ENCODE results near the gene B4GALNT4. TPM values are rescaled to one million over a fixed set of nuclear protein-coding genes. Genes with fewer than 3 reads are reported as not detected.

Gene B4GALNT4
- polyA plus RNA-seq, 2 of the 4 experiments (the other 2 are of a cell fraction): 5.3 to 27.5 TPM

DNA sequence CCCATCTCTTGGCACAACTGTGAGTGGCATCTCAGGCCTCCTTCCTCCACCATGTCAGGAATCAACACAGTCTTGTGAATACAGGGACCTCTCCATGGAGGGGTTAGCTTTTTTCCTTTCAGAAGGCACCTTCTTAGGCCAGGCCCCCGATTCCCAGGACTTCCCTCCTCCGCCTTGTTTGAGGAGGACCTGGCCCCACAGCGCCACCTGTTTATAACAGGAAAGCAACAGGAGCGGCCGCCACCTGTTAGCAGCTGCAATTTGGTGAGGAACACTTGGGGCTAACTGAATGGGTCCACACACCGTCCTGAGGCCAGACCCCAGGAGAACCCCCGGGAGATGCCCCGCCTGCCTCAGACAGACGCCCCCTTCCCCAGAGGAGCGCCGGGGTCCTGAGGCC lies 20.9 kb downstream of the B4GALNT4 start:
- Histone ChIP-seq H3K9me3 (no peaks in the 10 kb centered on the region), H3K4me3 (no peak overlapping the region), H3K4me2 (no peak overlapping the region), H3K4me1 (peaks cover 22% of the 10 kb centered on the region), H3K27ac (no peak overlapping the region)
- ChIA-PET CTCF (interaction anchor here (0.9 to 1.2 kb wide), 2 partner anchors 10 to 58 kb away, joined by 3 to 5 read pairs; no protein-coding TSS in a partner anchor), POLR2A (interaction anchor here (1.4 kb wide), 1 partner anchor 17 kb away, joined by 3 read pairs; no protein-coding TSS in a partner anchor)
- TF ChIP-seq KDM1A (IDR thresholded peaks at IDR 0.05; ENCODE audit: low read depth) (no peak), RAD21 (conservative IDR thresholded peaks at IDR 0.05 in 1 of 2, IDR thresholded peaks at IDR 0.05 in 1 of 2) (0 out of 5 replicates have a peak, but pooled peaks of 1 of the 2 experiments have one; percentile 12), CBX8 (IDR thresholded peaks at IDR 0.05) (no peak), PHF8 (IDR thresholded peaks at IDR 0.05; ENCODE audit: borderline replicate concordance, low read depth) (no peak)
- FAIRE-seq (no peak), ATAC-seq (no peak), DNase-seq (ENCODE audit: low read depth in 1 of 2, low spot score in 1 of 2) (no peak)
- WGBS (ENCODE audit: missing lambda C conversion rate): 93% methylated on average over 6 of the region's 11 CpGs

DNA sequence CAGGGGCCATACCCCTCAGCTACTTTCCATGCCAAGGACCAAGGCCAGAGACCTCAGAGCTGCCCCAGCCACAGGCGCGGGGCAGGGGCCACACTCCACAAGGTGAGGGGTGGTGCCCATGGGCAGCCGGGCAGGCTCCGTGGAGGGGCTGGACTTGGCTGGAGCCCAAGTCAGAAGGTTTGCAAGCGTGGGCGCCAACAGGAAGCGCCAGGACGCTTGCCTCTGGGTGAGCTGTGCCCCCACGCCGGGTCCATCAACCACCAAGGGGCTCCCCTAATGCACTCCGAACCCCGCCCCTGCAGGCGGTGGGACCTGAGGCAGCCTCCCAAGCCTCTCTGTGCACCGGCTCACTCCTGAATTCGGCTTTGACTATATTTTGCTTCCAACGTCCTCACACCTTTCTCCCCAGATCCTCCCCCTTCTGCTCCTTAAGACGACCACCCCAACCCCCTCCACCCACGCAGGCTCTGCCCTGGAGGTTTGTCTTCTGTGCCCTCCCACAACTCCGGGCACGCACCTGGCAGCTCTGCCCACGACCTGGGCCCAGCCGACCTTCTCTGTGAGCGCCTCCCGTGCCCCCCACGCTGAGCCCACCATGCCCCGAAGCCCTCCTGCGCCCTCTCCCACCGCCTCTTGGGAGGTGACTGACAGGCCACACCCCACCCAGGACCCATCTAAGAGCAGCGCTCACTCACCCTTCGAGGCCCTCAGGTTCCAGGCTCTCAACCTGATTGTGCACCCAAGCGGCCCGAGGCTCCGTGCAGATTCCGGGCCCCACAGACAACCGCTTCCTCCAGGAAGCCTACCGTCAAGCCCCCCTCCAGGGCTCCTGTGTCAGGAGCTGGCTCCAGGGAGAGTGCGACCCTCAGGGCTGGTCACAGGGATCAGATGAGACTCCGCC lies 22.1 kb downstream of the B4GALNT4 start:
- TF ChIP-seq ESRRA (IDR thresholded peaks at IDR 0.05; ENCODE audit: borderline replicate concordance, low read length): no peak
- peak; percentile 18 for TF ChIP-seq ZFP36 (IDR thresholded peaks at IDR 0.05; ENCODE audit: borderline replicate concordance, partially characterized antibody)
- H3K4me3 ChIP-seq: no peak overlapping the region
- CTCF ChIA-PET: interaction anchor here (1.2 to 1.9 kb wide), 3 partner anchors 12 to 86 kb away, joined by 3 to 10 read pairs (median 4); no protein-coding TSS in a partner anchor
- H3K4me1 ChIP-seq: peaks cover 34% of the 10 kb centered on the region
- H3K27ac ChIP-seq: peak overlapping the region in 1 of 2 experiments; percentile 98; a peak in 2 of 6 replicates
- DNase-seq (ENCODE audit: low read depth in 1 of 2, low spot score in 1 of 2) (no peak), FAIRE-seq (no peak), ATAC-seq (no peak)
- WGBS (ENCODE audit: missing lambda C conversion rate): 90% methylated on average over 34 of the region's 38 CpGs
- POLR2A ChIA-PET: interaction anchor here (1.4 to 3.1 kb wide), 2 partner anchors 16 kb away, joined by 3 to 18 read pairs; no protein-coding TSS in a partner anchor
- no peak overlapping the region for H3K4me2 ChIP-seq
- H3K9me3 ChIP-seq: no peaks in the 10 kb centered on the region

DNA sequence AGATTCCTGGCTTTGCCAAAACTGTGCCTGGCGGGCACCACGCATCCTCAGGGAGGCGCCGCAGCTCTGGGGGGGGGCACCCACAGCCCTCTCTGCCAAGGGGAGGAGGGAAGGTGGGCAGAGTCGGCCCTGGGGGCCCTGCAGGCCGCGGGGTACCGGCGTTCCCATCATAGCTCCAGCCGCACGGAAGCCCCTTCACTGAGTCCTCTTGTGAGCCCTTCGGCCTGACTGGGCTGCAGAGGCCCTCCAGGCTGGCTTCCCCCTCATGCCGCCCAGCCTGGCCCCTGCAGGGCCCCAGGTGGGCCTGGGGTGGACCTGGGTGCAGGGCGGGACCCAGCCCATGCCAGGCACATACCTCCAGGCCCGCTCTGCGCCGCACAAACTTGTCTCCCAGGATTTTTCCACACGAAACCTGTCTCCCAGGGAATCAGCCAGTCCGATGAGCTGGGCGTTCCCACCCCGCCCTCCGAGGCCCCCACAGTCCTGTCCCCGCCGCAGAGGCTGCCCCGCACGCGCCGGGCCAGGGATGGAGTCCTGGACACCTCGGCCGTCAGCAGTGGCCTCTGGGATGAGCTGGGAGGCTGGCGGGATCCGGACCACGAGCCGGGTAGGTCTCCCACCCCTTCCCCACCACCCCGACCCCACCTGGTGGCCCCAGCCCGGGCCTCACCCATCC lies 22.9 kb downstream of the B4GALNT4 start:
- Histone ChIP-seq H3K27ac (peak overlapping the region; percentile 98 to 99), H3K9me3 (no peaks in the 10 kb centered on the region), H3K4me2 (peak overlapping the region; percentile 95; the same call in 2 of the 3 replicates), H3K4me1 (peaks cover 37% of the 10 kb centered on the region), H3K4me3 (no peak overlapping the region)
- ATAC-seq (no peak), DNase-seq (ENCODE audit: low read depth in 1 of 2, low spot score in 1 of 2) (no peak), FAIRE-seq (no peak)
- WGBS (ENCODE audit: missing lambda C conversion rate): 89% methylated on average over 13 of the region's 36 CpGs
- ChIA-PET POLR2A (interaction anchor here (0.9 to 3.1 kb wide), 2 partner anchors 15 to 56 kb away, joined by 4 to 18 read pairs; no protein-coding TSS in a partner anchor), CTCF (interaction anchor here (1.2 to 1.9 kb wide), 4 partner anchors 24 to 87 kb away, joined by 3 to 10 read pairs (median 4); no protein-coding TSS in a partner anchor)
- no peak for TF ChIP-seq MAFK (IDR thresholded peaks at IDR 0.05; ENCODE audit: partially characterized antibody)
- no peak for TF ChIP-seq NFE2L2 (conservative IDR thresholded peaks at IDR 0.05; ENCODE audit: low read length)
- TF ChIP-seq, protein P1, sequence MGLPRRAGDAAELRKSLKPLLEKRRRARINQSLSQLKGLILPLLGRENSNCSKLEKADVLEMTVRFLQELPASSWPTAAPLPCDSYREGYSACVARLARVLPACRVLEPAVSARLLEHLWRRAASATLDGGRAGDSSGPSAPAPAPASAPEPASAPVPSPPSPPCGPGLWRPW (IDR thresholded peaks at IDR 0.05): no peak
- TF ChIP-seq JUNB (IDR thresholded peaks at IDR 0.05): no peak
- TF ChIP-seq ZFP36 (IDR thresholded peaks at IDR 0.05; ENCODE audit: borderline replicate concordance, partially characterized antibody): no peak
- TF ChIP-seq, protein P2, sequence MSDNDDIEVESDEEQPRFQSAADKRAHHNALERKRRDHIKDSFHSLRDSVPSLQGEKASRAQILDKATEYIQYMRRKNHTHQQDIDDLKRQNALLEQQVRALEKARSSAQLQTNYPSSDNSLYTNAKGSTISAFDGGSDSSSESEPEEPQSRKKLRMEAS (IDR thresholded peaks at IDR 0.05): no peak
- TF ChIP-seq POLR2AphosphoS2 (conservative IDR thresholded peaks at IDR 0.05; ENCODE audit: low read length): no peak
- TF ChIP-seq KDM1A (IDR thresholded peaks at IDR 0.05; ENCODE audit: low read depth): no peak
- TF ChIP-seq GATA3 (IDR thresholded peaks at IDR 0.05; ENCODE audit: borderline replicate concordance): no peak
- TF ChIP-seq, protein P3, sequence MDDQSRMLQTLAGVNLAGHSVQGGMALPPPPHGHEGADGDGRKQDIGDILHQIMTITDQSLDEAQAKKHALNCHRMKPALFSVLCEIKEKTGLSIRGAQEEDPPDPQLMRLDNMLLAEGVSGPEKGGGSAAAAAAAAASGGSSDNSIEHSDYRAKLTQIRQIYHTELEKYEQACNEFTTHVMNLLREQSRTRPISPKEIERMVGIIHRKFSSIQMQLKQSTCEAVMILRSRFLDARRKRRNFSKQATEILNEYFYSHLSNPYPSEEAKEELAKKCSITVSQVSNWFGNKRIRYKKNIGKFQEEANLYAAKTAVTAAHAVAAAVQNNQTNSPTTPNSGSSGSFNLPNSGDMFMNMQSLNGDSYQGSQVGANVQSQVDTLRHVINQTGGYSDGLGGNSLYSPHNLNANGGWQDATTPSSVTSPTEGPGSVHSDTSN (IDR thresholded peaks at IDR 0.05): no peak
- TF ChIP-seq SREBF2 (IDR thresholded peaks at IDR 0.05): no peak
